ENCODE measurements around the gene SLC23A3.

SLC23A3 gene

DNA sequence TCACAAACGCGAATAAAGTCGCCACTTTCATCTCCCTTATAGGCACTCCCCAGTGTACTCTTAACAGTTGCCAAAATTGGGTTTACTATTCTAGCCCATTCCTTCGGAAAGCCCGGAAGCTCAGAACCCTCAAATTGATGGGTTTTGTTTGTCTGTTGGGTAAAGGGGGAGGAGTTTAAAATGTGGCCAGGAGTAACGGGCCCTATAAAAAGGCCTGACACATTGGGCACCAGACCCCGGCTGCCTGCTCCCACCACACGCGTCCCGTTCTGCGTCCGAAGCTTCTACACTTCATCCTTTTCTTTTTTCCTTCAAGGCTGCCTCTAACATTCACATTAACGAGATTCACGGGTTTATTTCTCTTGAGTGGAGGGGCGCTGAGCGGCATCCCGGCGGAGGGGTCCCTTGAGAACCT lies 10.1 kb downstream of the SLC23A3 start:
- in situ Hi-C loops (cut with MboI; ENCODE audit: low sequenced_read_pairs, unreplicated experiment), result loop anchor here (25.0 kb wide), 1 partner anchor 128 kb away; the partner anchor contains the start of gene DNAJB2
- TF ChIP-seq, protein P1, sequence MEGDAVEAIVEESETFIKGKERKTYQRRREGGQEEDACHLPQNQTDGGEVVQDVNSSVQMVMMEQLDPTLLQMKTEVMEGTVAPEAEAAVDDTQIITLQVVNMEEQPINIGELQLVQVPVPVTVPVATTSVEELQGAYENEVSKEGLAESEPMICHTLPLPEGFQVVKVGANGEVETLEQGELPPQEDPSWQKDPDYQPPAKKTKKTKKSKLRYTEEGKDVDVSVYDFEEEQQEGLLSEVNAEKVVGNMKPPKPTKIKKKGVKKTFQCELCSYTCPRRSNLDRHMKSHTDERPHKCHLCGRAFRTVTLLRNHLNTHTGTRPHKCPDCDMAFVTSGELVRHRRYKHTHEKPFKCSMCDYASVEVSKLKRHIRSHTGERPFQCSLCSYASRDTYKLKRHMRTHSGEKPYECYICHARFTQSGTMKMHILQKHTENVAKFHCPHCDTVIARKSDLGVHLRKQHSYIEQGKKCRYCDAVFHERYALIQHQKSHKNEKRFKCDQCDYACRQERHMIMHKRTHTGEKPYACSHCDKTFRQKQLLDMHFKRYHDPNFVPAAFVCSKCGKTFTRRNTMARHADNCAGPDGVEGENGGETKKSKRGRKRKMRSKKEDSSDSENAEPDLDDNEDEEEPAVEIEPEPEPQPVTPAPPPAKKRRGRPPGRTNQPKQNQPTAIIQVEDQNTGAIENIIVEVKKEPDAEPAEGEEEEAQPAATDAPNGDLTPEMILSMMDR (IDR thresholded peaks at IDR 0.05; ENCODE audit: borderline replicate concordance, control extremely low read depth, extremely low read depth, insufficient read depth, missing control alignments), result no peak
- no peak for DNase-seq (ENCODE audit: low spot score)

DNA sequence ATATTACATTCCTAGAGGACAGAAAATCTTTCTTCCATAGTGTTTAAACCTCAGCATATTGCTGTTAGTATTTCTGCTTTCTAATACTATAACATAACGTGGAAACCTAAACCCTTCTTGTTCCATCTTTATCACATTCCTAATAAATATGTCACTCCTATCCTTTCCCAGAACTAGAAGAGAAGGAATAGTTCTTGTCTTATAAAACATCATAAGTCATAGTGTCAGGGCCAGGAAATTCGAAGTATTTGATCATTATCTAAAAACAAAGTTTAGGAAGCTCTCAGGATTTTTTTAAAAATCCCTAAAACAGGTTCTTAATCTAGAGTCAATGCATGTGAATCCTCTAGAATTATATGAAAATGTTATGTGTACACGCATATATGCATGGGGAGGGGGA lies 11.2 kb downstream of the SLC23A3 start:
- in situ Hi-C loops (cut with MboI; ENCODE audit: low sequenced_read_pairs, unreplicated experiment), result loop anchor here (25.0 kb wide), 1 partner anchor 129 kb away; the partner anchor contains the start of gene DNAJB2
- TF ChIP-seq, protein P1 (IDR thresholded peaks at IDR 0.05; ENCODE audit: borderline replicate concordance, control extremely low read depth, extremely low read depth, insufficient read depth, missing control alignments), result no peak
- no peak for DNase-seq (ENCODE audit: low spot score)

DNA sequence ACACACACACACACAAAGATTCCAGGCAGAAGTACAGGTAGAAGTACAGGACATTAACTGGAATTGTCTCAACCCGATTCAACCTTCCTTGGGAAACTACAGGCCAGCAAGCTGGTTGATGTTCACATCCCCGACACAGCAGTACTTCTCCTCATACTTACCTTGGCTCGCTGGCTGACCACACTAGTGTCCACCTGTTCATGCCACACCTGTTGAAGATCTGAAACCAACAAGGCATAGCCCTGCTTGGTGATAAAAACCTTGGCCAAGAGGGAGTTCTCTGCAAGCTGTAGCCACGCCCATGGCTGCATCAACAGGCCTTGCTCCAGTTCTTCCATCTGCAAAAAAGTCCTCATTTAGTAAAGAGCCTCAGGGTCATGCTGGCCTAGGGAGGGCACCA lies 11.8 kb downstream of the SLC23A3 start:
- in situ Hi-C loops (cut with MboI; ENCODE audit: low sequenced_read_pairs, unreplicated experiment), result loop anchor here (25.0 kb wide), 1 partner anchor 129 kb away; the partner anchor contains the start of gene DNAJB2
- no peak for DNase-seq (ENCODE audit: low spot score)
- TF ChIP-seq, protein P1 (IDR thresholded peaks at IDR 0.05; ENCODE audit: borderline replicate concordance, control extremely low read depth, extremely low read depth, insufficient read depth, missing control alignments), result no peak

DNA sequence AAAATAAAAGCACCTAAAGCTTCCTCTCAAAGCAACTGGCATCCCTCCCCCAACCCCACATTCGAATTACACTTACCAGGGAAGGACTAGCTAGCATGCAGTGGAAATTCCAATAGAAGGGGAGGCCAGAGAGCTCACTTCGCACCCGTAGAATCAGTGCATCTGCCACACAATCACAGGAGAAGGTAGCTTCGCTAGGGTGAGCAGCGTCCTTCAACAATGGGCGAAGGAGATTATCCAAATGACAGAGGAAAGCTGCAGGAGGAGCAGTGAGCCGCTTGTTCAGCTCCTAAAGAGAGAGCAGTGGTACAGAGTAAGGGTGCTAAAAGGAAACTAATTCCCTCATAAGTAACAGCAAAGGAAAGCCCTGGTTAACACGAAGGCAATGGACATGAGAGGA lies 12.4 kb downstream of the SLC23A3 start:
- TF ChIP-seq, protein P1 (IDR thresholded peaks at IDR 0.05; ENCODE audit: borderline replicate concordance, control extremely low read depth, extremely low read depth, insufficient read depth, missing control alignments), result no peak
- DNase-seq (ENCODE audit: low spot score), result no peak
- in situ Hi-C loops (cut with MboI; ENCODE audit: low sequenced_read_pairs, unreplicated experiment), result loop anchor here (25.0 kb wide), 1 partner anchor 130 kb away; the partner anchor contains the start of gene DNAJB2

DNA sequence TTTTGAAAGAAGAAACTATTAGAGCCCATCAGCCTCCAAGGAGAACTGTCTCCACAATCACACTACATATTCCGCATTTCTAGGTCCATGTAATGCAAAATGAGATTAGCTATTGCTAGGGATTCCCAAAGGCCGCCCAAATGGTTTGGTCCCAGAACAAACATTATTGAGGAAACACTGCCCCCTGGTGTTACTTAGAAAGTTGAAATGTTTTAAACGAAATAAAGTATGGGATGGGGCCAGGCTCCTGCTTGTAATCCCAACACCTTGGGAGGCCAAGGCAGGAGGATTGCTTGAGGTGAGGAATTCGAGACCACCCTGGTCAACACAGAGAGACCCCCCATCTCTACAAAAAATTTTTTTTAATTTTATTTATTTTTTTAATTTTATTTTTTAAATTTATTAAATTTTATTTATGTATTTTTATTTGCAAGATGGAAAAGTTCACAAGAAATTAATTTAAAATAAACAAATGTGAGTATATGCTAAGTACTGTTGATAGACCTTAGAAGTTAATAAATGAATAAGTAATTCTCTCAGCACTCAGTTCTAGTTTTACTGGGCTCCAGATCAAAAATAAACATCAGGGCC lies 14.7 kb downstream of the SLC23A3 start:
- DNase-seq (ENCODE audit: low spot score), result peak; percentile 73

DNA sequence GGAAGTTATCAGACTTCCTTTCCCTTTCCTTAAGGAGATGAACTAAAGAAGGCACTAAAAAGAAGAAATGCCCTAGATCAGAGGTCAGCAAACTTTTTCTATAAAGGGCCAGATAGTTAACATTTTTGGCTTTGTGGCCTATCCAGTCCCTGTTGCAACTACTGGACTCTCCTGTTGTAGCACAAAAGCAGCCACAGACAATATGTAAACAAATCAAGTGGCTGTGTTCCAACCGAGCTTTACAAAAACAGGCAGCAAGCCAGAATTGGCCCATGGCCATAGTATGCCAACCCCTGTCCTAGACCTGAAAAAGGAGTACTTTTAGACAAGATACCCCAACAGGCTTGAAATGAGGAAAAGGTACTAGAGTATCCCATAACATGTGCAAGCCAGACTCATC lies 20.2 kb downstream of the SLC23A3 start:
- no peak for DNase-seq (ENCODE audit: low spot score)
- in situ Hi-C loops (cut with MboI; ENCODE audit: low sequenced_read_pairs, unreplicated experiment), result loop anchor here (25.0 kb wide), 1 partner anchor 138 kb away; the partner anchor contains the start of gene DNAJB2
- TF ChIP-seq, protein P1 (IDR thresholded peaks at IDR 0.05; ENCODE audit: borderline replicate concordance, control extremely low read depth, extremely low read depth, insufficient read depth, missing control alignments), result no peak

More for the DNA sequence above, 14.7 kb downstream of the SLC23A3 start:
- in situ Hi-C loops (cut with MboI; ENCODE audit: low sequenced_read_pairs, unreplicated experiment), result loop anchor here (25.0 kb wide), 1 partner anchor 132 kb away; the partner anchor contains the start of gene DNAJB2
- TF ChIP-seq, protein P1 (IDR thresholded peaks at IDR 0.05; ENCODE audit: borderline replicate concordance, control extremely low read depth, extremely low read depth, insufficient read depth, missing control alignments), result peak; percentile 38

Measured in GM13976 (cell line).